Hepatocyte (in vitro differentiated cells): ENCODE measurements around the gene TSR3. TPM values are rescaled to one million over a fixed set of nuclear protein-coding genes. Genes with fewer than 3 reads are reported as not detected.

ENCODE experiments used
- DNase-seq: peaks from one replicate; pipeline ENCODE4 v3.0.0-alpha.2; 2016; ENCODE audit warnings: low spot score
- H2AFZ ChIP-seq: fragments of 200-600 bp; sonication (generic); 2 replicates; pipeline ENCODE4 v1.6.0; 2016; ENCODE audit warnings: antibody characterized with exemption, mild to moderate bottlenecking
- H3K27ac ChIP-seq: fragments of 200-600 bp; sonication (generic); 2 replicates; pipeline ENCODE4 v1.5.1; 2016; ENCODE audit warnings: mild to moderate bottlenecking
- H3K27me3 ChIP-seq: fragments of 200-600 bp; sonication (generic); 2 replicates; pipeline ENCODE4 v1.6.1; 2016
- H3K36me3 ChIP-seq: fragments of 200-600 bp; sonication (generic); replicated peaks from 2 replicates; pipeline ENCODE4 v1.5.1; 2016; ENCODE audit warnings: low read depth; ENCODE audit not compliant: insufficient read depth
- H3K4me1 ChIP-seq: fragments of 200-600 bp; sonication (generic); 2 replicates; pipeline ENCODE4 v1.5.1; 2016; ENCODE audit warnings: mild to moderate bottlenecking, moderate library complexity; ENCODE audit not compliant: insufficient read depth
- H3K4me2 ChIP-seq: fragments of 200-600 bp; sonication (generic); 2 replicates; pipeline ENCODE4 v1.6.0; 2016
- H3K4me3 ChIP-seq: fragments of 200-600 bp; sonication (generic); 2 replicates; pipeline ENCODE4 v1.5.1; 2016; ENCODE audit warnings: mild to moderate bottlenecking
- H3K79me2 ChIP-seq: fragments of 200-600 bp; sonication (generic); 2 replicates; pipeline ENCODE4 v1.6.0; 2017; ENCODE audit warnings: mild to moderate bottlenecking
- H3K9me2 ChIP-seq: fragments of 200-600 bp; sonication (generic); replicated peaks from 2 replicates; pipeline ENCODE4 v1.6.0; 2017; ENCODE audit warnings: mild to moderate bottlenecking; ENCODE audit not compliant: insufficient read depth
- H3K9me3 ChIP-seq: fragments of 200-600 bp; sonication (generic); 2 replicates; pipeline ENCODE4 v1.5.1; 2016; ENCODE audit warnings: low read depth, mild to moderate bottlenecking
- H4K20me1 ChIP-seq: fragments of 200-600 bp; sonication (generic); 2 replicates; pipeline ENCODE4 v1.6.0; 2016; ENCODE audit warnings: mild to moderate bottlenecking; ENCODE audit not compliant: insufficient read depth, poor library complexity, severe bottlenecking
- EZH2 ChIP-seq: fragments of 200-600 bp; sonication (generic); IDR thresholded peaks from 2 replicates; pipeline ENCODE4 v1.6.1; 2016; ENCODE audit warnings: antibody characterized with exemption, mild to moderate bottlenecking, borderline replicate concordance
- EZH2phosphoT487 ChIP-seq: fragments of 200-600 bp; sonication (generic); IDR thresholded peaks from one replicate; pipeline ENCODE4 v1.6.1; 2018; ENCODE audit warnings: antibody characterized with exemption, mild to moderate bottlenecking, low read depth, moderate library complexity; ENCODE audit not compliant: unreplicated experiment, severe bottlenecking
- WGBS: methylation state at CpG from one replicate; pipeline ENCODE4 v1.1.6; 2016; ENCODE audit warnings: low lambda C conversion rate; ENCODE audit errors: missing lambda C conversion rate; 5-methylcytosine and 5-hydroxymethylcytosine counted together
- polyA plus RNA-seq: library from polyadenylated mRNA; unstranded; fragments of >200 nt; fragmentation: Nextera tagmentation; extraction: Ambion mirVana; gene quantifications from 2 replicates; pipeline ENCODE4 v1.2.1, GENCODE V29; 2016
- total RNA-seq: library from RNA; depleted of rRNA; stranded (reverse); fragments of >200 nt; gene quantifications from 2 replicates; pipeline ENCODE4 v1.2.3, GENCODE V29; 2014
- TF ChIP-seq, protein P1 (sequence below): fragments of 200-600 bp; sonication (generic); IDR thresholded peaks from 2 replicates; pipeline ENCODE4 v1.5.1; 2016; ENCODE audit warnings: antibody characterized with exemption, mild to moderate bottlenecking; ENCODE audit not compliant: poor library complexity

Gene TSR3
- total and polyA plus RNA-seq, 2 experiments from 2014 or later, result 73.0 to 137 TPM

DNA sequence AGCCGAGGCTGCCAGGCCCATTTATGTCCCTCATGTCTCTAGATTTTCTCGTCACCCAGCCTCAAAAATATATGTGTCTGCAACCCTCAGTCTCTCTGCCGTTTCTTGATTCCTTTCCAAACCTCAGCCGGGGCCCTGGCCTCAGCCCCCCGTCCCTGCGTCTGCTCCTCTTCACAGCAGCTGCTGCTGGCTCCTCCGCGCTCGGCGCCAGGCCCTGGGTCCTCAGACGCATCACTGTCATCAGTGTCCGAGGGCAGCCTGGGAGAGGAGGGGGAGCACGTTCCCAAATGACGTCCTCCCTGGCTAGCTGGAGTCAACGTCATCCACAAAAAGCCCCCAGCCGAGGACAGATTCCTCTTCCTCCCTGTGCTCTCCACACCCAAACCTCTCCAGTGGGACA, 2.3 kb downstream of the TSR3 start:
- TF ChIP-seq EZH2 (no peak), EZH2phosphoT487 (no peak)
- TF ChIP-seq, protein P1, sequence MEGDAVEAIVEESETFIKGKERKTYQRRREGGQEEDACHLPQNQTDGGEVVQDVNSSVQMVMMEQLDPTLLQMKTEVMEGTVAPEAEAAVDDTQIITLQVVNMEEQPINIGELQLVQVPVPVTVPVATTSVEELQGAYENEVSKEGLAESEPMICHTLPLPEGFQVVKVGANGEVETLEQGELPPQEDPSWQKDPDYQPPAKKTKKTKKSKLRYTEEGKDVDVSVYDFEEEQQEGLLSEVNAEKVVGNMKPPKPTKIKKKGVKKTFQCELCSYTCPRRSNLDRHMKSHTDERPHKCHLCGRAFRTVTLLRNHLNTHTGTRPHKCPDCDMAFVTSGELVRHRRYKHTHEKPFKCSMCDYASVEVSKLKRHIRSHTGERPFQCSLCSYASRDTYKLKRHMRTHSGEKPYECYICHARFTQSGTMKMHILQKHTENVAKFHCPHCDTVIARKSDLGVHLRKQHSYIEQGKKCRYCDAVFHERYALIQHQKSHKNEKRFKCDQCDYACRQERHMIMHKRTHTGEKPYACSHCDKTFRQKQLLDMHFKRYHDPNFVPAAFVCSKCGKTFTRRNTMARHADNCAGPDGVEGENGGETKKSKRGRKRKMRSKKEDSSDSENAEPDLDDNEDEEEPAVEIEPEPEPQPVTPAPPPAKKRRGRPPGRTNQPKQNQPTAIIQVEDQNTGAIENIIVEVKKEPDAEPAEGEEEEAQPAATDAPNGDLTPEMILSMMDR, result no peak
- Histone ChIP-seq H4K20me1 (peaks cover 10% of the 10 kb centered on the region), H3K9me3 (no peaks in the 10 kb centered on the region), H3K79me2 (peaks cover 39% of the 10 kb centered on the region), H3K4me1 (peaks cover 3% of the 10 kb centered on the region), H3K4me2 (no peak overlapping the region), H3K36me3 (no peaks in the 10 kb centered on the region), H3K9me2 (no peaks in the 10 kb centered on the region), H3K27ac (no peak overlapping the region), H3K27me3 (no peaks in the 10 kb centered on the region), H2AFZ (no peak overlapping the region), H3K4me3 (no peak overlapping the region)
- no peak for DNase-seq
- WGBS, result 98% methylated on average over 16 of the region's 16 CpGs

GRCh38 chr16:1348926-1349325, 2.8 kb downstream of the TSR3 start:
- 97% methylated on average over 14 of the region's 14 CpGs for WGBS

DNA sequence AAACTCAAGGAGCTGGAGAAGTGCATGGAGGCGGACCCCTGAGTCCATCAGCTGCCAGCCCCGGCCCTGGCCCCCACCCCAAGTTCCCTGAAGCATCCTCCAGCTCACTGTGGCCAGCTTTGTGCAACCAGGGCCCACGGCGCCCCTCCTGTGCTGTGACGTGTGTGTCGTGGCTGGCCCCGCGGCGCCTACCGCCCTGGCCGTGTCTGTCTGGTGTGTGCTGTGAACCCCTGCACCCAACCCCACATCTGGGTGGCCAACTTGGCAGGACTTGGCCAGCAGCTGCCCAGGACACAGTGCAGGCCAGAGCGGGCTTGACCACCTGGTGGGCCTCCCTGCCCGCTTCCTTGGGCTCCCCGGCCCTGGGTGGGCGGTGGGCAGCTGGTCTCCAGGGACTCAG, 3.2 kb downstream of the TSR3 start:
- Histone ChIP-seq H3K27ac (no peak overlapping the region), H3K27me3 (no peaks in the 10 kb centered on the region), H3K4me3 (no peak overlapping the region), H3K9me3 (no peaks in the 10 kb centered on the region), H3K36me3 (no peaks in the 10 kb centered on the region), H3K9me2 (no peaks in the 10 kb centered on the region), H4K20me1 (peaks cover 3% of the 10 kb centered on the region), H3K79me2 (peaks cover 30% of the 10 kb centered on the region), H2AFZ (no peak overlapping the region), H3K4me1 (peaks cover 3% of the 10 kb centered on the region), H3K4me2 (no peak overlapping the region)
- TF ChIP-seq, protein P1, result no peak
- TF ChIP-seq EZH2 (no peak), EZH2phosphoT487 (no peak)
- no peak for DNase-seq
- WGBS, result 97% methylated on average over 10 of the region's 15 CpGs

More at GRCh38 chr16:1348926-1349325, 2.8 kb downstream of the TSR3 start:
- Histone ChIP-seq H3K27me3 (no peaks in the 10 kb centered on the region), H3K79me2 (peaks cover 35% of the 10 kb centered on the region), H4K20me1 (peaks cover 8% of the 10 kb centered on the region), H3K9me2 (no peaks in the 10 kb centered on the region), H3K4me3 (no peak overlapping the region), H3K4me1 (peaks cover 3% of the 10 kb centered on the region), H3K27ac (no peak overlapping the region), H2AFZ (no peak overlapping the region), H3K4me2 (no peak overlapping the region), H3K36me3 (no peaks in the 10 kb centered on the region), H3K9me3 (no peaks in the 10 kb centered on the region)
- DNase-seq, result no peak
- TF ChIP-seq EZH2, result no peak
- TF ChIP-seq, protein P1, result no peak
- TF ChIP-seq EZH2phosphoT487, result no peak

DNA sequence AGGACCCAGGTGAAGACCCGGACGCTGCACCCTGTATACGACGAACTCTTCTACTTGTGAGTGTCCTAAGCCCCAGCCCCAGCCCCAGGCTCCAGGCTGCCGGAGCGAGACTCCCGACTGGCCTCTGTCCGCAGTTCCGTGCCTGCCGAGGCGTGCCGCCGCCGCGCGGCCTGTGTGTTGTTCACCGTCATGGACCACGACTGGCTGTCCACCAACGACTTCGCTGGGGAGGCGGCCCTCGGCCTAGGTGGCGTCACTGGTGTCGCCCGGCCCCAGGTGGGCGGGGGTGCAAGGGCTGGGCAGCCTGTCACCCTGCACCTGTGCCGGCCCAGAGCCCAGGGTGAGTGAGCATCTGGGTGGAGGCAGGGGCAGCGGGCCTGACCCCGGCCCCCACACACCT, 3.7 kb downstream of the TSR3 start:
- Histone ChIP-seq H4K20me1 (no peaks in the 10 kb centered on the region), H3K9me3 (no peaks in the 10 kb centered on the region), H3K4me2 (no peak overlapping the region), H2AFZ (no peak overlapping the region), H3K79me2 (peaks cover 25% of the 10 kb centered on the region), H3K27ac (no peak overlapping the region), H3K36me3 (no peaks in the 10 kb centered on the region), H3K4me1 (peaks cover 3% of the 10 kb centered on the region), H3K4me3 (no peak overlapping the region), H3K27me3 (no peaks in the 10 kb centered on the region), H3K9me2 (no peaks in the 10 kb centered on the region)
- DNase-seq, result no peak
- TF ChIP-seq EZH2 (no peak), EZH2phosphoT487 (no peak)
- TF ChIP-seq, protein P1, result no peak
- 98% methylated on average over 21 of the region's 29 CpGs for WGBS
